SK-N-MC (cell line): Measurements from ENCODE around the gene DGKI.

Source experiments
- DNase-seq: peaks from one replicate; pipeline ENCODE4 v3.0.0-alpha.2; 2011; ENCODE audit warnings: low read depth, low spot score
- H3K27ac ChIP-seq: fragments of 200-600 bp; sonication (generic); 2 replicates; pipeline ENCODE4 v1.5.1; 2016; ENCODE audit warnings: mixed run types
- H3K36me3 ChIP-seq: fragments of 200-600 bp; sonication (generic); 2 replicates; pipeline ENCODE4 v1.6.1; 2017; ENCODE audit warnings: antibody characterized with exemption, low read length, mixed read lengths; ENCODE audit not compliant: insufficient read depth
- H3K4me3 ChIP-seq: fragments of 200-600 bp; sonication (generic); 2 replicates; pipeline ENCODE4 v1.5.1; 2016
- H3K9ac ChIP-seq: fragments of 200-600 bp; sonication (generic); 2 replicates; pipeline ENCODE4 v1.8.0; 2017; ENCODE audit warnings: mixed run types, mixed read lengths; ENCODE audit not compliant: insufficient read length
- H3K9me3 ChIP-seq: fragments of 200-600 bp; sonication (generic); 2 replicates; pipeline ENCODE4 v1.6.1; 2017; ENCODE audit warnings: low read depth, mild to moderate bottlenecking, antibody characterized with exemption, low read length, moderate library complexity, mixed read lengths
- EZH2 ChIP-seq: fragments of 200-600 bp; sonication (generic); IDR thresholded peaks from one replicate; pipeline ENCODE4 v1.6.1; 2017; ENCODE audit warnings: antibody characterized with exemption
- FOXP2 ChIP-seq: optimal IDR thresholded peaks from 2 replicates; pipeline ENCODE3; 2011; ENCODE audit warnings: mild to moderate bottlenecking, moderate library complexity; ENCODE audit not compliant: insufficient read depth; ENCODE audit errors: extremely low read length, control extremely low read depth
- POLR2AphosphoS5 ChIP-seq: IDR thresholded peaks from 2 replicates; pipeline ENCODE4 v1.6.1; 2012; ENCODE audit warnings: mild to moderate bottlenecking, low read depth, low read length, borderline replicate concordance

Gene DGKI

DNA sequence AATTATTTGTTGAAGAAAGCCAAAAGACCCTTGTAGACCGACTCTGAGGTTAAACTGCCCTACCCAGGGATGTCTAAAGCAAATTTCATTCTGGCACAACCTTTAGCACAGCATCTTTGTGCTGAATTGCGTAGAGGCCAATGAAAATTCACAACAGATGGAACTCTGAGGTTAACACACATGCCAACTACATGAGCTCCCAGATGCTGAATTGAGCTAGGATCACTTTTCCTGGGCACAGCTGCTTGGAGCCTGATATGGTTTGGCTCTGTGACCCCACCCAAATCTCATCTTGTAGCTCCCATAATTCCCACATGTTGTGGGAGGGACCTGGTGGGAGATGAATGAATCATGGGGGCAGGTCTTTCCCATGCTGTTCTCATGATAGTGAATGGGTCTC lies 345.2 kb downstream of the DGKI start:
- no peaks in the 10 kb centered on the region for H3K9me3 ChIP-seq
- no peak for DNase-seq
- H3K27ac ChIP-seq, result no peak overlapping the region
- H3K9ac ChIP-seq, result no peak overlapping the region
- H3K36me3 ChIP-seq, result no peaks in the 10 kb centered on the region
- H3K4me3 ChIP-seq, result no peak overlapping the region
- TF ChIP-seq FOXP2 (no peak), EZH2 (no peak), POLR2AphosphoS5 (no peak)

- H3K27ac ChIP-seq, result no peak overlapping the region
- DNase-seq, result no peak
- H3K9me3 ChIP-seq, result no peaks in the 10 kb centered on the region
- no peak overlapping the region for H3K9ac ChIP-seq
- H3K36me3 ChIP-seq, result no peaks in the 10 kb centered on the region
- H3K4me3 ChIP-seq, result no peak overlapping the region
- TF ChIP-seq FOXP2 (no peak), EZH2 (no peak), POLR2AphosphoS5 (no peak)
These were observed 353.9 kb downstream of the DGKI start for GRCh38 chr7:137492889-137493288.

DNA sequence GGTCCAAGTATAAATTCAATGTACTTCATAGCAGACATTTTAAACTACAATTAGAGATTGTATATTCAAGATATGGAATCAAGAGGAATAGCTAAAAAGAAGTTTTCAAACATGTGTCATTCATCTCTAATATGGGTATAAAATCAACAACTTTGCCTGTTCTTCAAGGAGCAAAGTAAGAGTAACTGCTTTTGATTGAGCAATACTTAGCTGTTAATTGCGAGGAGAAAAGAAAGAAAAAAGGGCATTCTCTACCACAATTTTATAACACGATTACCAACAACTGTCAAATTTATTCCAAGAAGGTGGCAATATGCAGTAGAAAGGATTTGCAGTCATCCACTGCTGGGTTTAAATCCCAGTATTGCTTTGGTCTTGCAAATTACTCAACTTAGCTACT lies 356.9 kb downstream of the DGKI start:
- Histone ChIP-seq H3K36me3 (no peaks in the 10 kb centered on the region), H3K4me3 (no peak overlapping the region), H3K27ac (no peak overlapping the region), H3K9ac (no peak overlapping the region), H3K9me3 (no peaks in the 10 kb centered on the region)
- TF ChIP-seq POLR2AphosphoS5 (no peak), EZH2 (no peak)
- DNase-seq, result no peak

DNA sequence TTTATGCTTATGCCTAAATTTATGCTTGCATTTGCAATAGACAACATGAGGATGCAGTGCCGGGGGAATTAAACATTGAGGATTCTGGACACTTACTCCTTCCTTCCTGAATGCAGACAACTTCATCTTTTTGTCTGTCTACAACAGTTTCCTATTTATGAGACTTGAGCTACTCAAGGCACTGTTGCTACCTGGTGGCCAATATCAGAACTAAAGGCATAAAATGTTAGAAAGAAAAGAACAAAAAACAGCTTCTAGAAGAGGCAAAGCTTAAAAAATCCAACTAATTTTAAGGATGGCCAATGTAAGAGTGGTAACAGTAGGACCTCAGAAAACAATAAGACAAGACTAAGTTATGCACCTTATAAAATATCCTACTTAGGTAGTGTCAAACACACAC lies 358.7 kb downstream of the DGKI start:
- no peak overlapping the region for H3K4me3 ChIP-seq
- H3K9ac ChIP-seq, result no peak overlapping the region
- H3K36me3 ChIP-seq, result no peaks in the 10 kb centered on the region
- no peak for DNase-seq
- no peaks in the 10 kb centered on the region for H3K9me3 ChIP-seq
- no peak overlapping the region for H3K27ac ChIP-seq
- TF ChIP-seq EZH2, result no peak
- TF ChIP-seq FOXP2, result no peak
- TF ChIP-seq POLR2AphosphoS5, result no peak

DNA sequence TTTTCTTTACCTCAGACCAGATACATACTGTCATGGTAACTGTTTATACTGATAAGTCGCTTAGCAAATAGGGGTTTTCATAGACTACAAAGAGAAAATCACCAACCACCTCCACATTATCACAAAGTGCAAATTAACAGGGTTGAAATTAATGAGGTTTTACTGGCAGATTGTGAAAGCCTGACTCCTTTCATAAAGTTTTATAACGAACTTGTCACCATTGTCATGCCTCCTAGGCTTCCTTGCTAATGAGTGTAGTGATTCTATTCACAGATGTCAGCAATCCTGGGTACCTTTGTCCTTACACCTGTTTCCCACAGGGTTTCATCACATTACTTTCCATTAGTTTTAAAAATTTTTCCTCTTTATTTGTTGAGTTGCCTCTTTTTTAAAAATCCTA lies 361.0 kb downstream of the DGKI start:
- H3K9me3 ChIP-seq, result no peaks in the 10 kb centered on the region

GRCh38 chr7:137484326-137484725 lies 362.4 kb downstream of the DGKI start:
- Histone ChIP-seq H3K36me3 (no peaks in the 10 kb centered on the region), H3K4me3 (no peak overlapping the region), H3K9me3 (no peaks in the 10 kb centered on the region), H3K9ac (no peak overlapping the region), H3K27ac (no peak overlapping the region)
- TF ChIP-seq EZH2, result no peak
- no peak for TF ChIP-seq FOXP2
- TF ChIP-seq POLR2AphosphoS5, result no peak
- DNase-seq, result no peak

More for the DNA sequence above, 361.0 kb downstream of the DGKI start:
- no peak for DNase-seq
- H3K36me3 ChIP-seq, result no peaks in the 10 kb centered on the region
- H3K27ac ChIP-seq, result no peak overlapping the region
- no peak overlapping the region for H3K4me3 ChIP-seq
- H3K9ac ChIP-seq, result no peak overlapping the region
- no peak for TF ChIP-seq FOXP2
- no peak for TF ChIP-seq EZH2
- TF ChIP-seq POLR2AphosphoS5, result no peak

GRCh38 chr7:137482466-137482865 lies 364.3 kb downstream of the DGKI start:
- TF ChIP-seq EZH2, result no peak
- no peak for TF ChIP-seq POLR2AphosphoS5
- TF ChIP-seq FOXP2, result no peak
- H3K9me3 ChIP-seq, result no peaks in the 10 kb centered on the region
- H3K27ac ChIP-seq, result peak overlapping the region; percentile 58; the same call in 1 of the 2 replicates
- H3K36me3 ChIP-seq, result no peaks in the 10 kb centered on the region
- no peak overlapping the region for H3K4me3 ChIP-seq
- no peak for DNase-seq
- H3K9ac ChIP-seq, result no peak overlapping the region

GRCh38 chr7:137480824-137481365 lies 365.9 kb downstream of the DGKI start:
- no peak overlapping the region for H3K27ac ChIP-seq
- DNase-seq, result peak; percentile 24

DNA sequence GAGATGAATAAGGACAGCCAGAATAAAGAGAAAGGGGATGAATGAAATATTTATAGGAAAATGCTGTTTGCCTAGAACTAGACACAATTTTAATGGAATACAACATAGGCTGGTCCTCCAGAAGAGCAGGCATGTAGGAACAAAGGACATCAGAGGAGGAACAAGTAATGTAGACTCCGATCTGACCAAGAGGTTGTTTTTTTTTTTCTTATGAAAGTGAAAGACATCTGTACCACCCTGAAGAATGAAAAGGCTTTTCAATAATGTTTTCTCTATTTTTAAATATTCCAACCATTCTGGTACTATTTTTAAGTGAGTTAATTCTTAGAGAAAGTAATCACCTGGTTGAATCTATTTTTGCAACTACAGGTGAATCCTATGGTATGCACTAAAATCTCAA lies 366.4 kb downstream of the DGKI start:
- Histone ChIP-seq H3K4me3 (no peak overlapping the region), H3K27ac (no peak overlapping the region), H3K36me3 (no peaks in the 10 kb centered on the region), H3K9ac (no peak overlapping the region), H3K9me3 (no peaks in the 10 kb centered on the region)
- no peak for DNase-seq
- TF ChIP-seq EZH2, result no peak

More at GRCh38 chr7:137480824-137481365, 365.9 kb downstream of the DGKI start:
- Histone ChIP-seq H3K9me3 (no peaks in the 10 kb centered on the region), H3K36me3 (no peaks in the 10 kb centered on the region), H3K9ac (no peak overlapping the region), H3K4me3 (no peak overlapping the region)
- TF ChIP-seq FOXP2, result no peak
- TF ChIP-seq POLR2AphosphoS5, result no peak
- TF ChIP-seq EZH2, result no peak
